Ascending aorta (tissue), 2 donors: ENCODE data around the gene CIC. TPM values are rescaled to one million over a fixed set of nuclear protein-coding genes. Genes with fewer than 3 reads are reported as not detected.

Experiments
- DNase-seq, 2 donors: peaks; one replicate each; pipeline ENCODE4 v3.0.0-alpha.2; 2019; ENCODE audit warnings: low spot score in 2 of 2
- H3K27ac ChIP-seq, 2 donors: fragments of 200-600 bp; sonication (generic); one replicate each; pipeline ENCODE4 v1.5.1; 2016 to 2017; ENCODE audit warnings: mild to moderate bottlenecking in 1 of 2
- H3K27me3 ChIP-seq: fragments of 200-600 bp; sonication (generic); one replicate; pipeline ENCODE4 v1.5.1; 2017
- H3K36me3 ChIP-seq, 2 donors: fragments of 200-600 bp; sonication (generic); one replicate each; pipeline ENCODE4 v1.5.1; 2016
- H3K4me1 ChIP-seq, 2 donors: fragments of 200-600 bp; sonication (generic); one replicate each; pipeline ENCODE4 v1.5.1; 2016 to 2017; ENCODE audit warnings: mild to moderate bottlenecking in 1 of 2
- H3K4me3 ChIP-seq, 2 donors: fragments of 200-600 bp; sonication (generic); one replicate each; pipeline ENCODE4 v1.5.1; 2016 to 2017; ENCODE audit warnings: mild to moderate bottlenecking in 1 of 2
- H3K9me3 ChIP-seq, 2 donors: fragments of 200-600 bp; sonication (generic); one replicate each; pipeline ENCODE4 v1.5.1; 2016
- CTCF ChIP-seq, 3 experiments: fragments of 200-600 bp in 2 of 3; fragments of 450-650 bp in 1 of 3; sonication (generic) in 2 of 3; IDR thresholded peaks; one replicate each; pipeline ENCODE4 v1.5.1; 2016 to 2019; ENCODE audit warnings: antibody characterized with exemption in 3 of 3, mild to moderate bottlenecking in 1 of 3, moderate library complexity in 1 of 3
- intact Hi-C: fragments of 100-400 bp; cut with DNase I; formaldehyde crosslinking; loops from one replicate; pipeline ENCODE4 v1.15.1; 2023
- total RNA-seq: library from RNA; depleted of rRNA; stranded (reverse); fragments of >200 nt; gene quantifications from one replicate; pipeline ENCODE4 v1.1.0, GENCODE V29; 2016

The CIC gene
- total RNA-seq, 1 donor from 2014 or later = 247 TPM

GRCh38 chr19:42271861-42272534 lies 2.9 kb downstream of the CIC start:
- Histone ChIP-seq H3K4me3 (no peak overlapping the region), H3K4me1 (peaks cover 11 to 40% of the 10 kb centered on the region in 2 donors), H3K36me3 (peaks cover 35 to 36% of the 10 kb centered on the region in 2 donors), H3K9me3 (no peaks in the 10 kb centered on the region), H3K27me3 (no peaks in the 10 kb centered on the region), H3K27ac (peak overlapping the region; percentile 95 to 97)
- intact Hi-C loops = no loop called here
- TF ChIP-seq CTCF (IDR thresholded peaks at IDR 0.05) = no peak
- DNase-seq = peak in 1 of 2 donors; percentile 60

GRCh38 chr19:42272535-42272897 lies 3.5 kb downstream of the CIC start:
- Histone ChIP-seq H3K36me3 (peaks cover 35 to 36% of the 10 kb centered on the region in 2 donors), H3K9me3 (no peaks in the 10 kb centered on the region), H3K4me1 (peaks cover 16 to 45% of the 10 kb centered on the region in 2 donors), H3K4me3 (no peak overlapping the region), H3K27ac (peak overlapping the region in 1 of 2 donors; percentile 97), H3K27me3 (no peaks in the 10 kb centered on the region)
- intact Hi-C loops = no loop called here
- no peak for DNase-seq
- TF ChIP-seq CTCF (IDR thresholded peaks at IDR 0.05) = no peak

GRCh38 chr19:42272989-42273406 lies 3.9 kb downstream of the CIC start:
- H3K9me3 ChIP-seq = no peaks in the 10 kb centered on the region
- H3K4me3 ChIP-seq = no peak overlapping the region
- H3K27ac ChIP-seq = peak overlapping the region in 1 of 2 donors; percentile 97
- H3K36me3 ChIP-seq = peaks cover 35 to 36% of the 10 kb centered on the region in 2 donors
- no peak for DNase-seq
- no peak for TF ChIP-seq CTCF (IDR thresholded peaks at IDR 0.05)
- no peaks in the 10 kb centered on the region for H3K27me3 ChIP-seq
- H3K4me1 ChIP-seq = peaks cover 21 to 45% of the 10 kb centered on the region in 2 donors
- intact Hi-C loops = no loop called here

- intact Hi-C loops = no loop called here
- Histone ChIP-seq H3K9me3 (no peaks in the 10 kb centered on the region), H3K4me3 (no peak overlapping the region), H3K36me3 (peaks cover 35 to 36% of the 10 kb centered on the region in 2 donors), H3K4me1 (peaks cover 23 to 49% of the 10 kb centered on the region in 2 donors), H3K27me3 (no peaks in the 10 kb centered on the region), H3K27ac (peak overlapping the region in 1 of 2 donors; percentile 97)
- DNase-seq = peak in 1 of 2 donors; percentile 59
- TF ChIP-seq CTCF (IDR thresholded peaks at IDR 0.05) = no peak
These were observed 4.5 kb downstream of the CIC start for GRCh38 chr19:42273407-42274064.

GRCh38 chr19:42274065-42274682 lies 5.1 kb downstream of the CIC start:
- no peaks in the 10 kb centered on the region for H3K9me3 ChIP-seq
- no peak for DNase-seq
- peak overlapping the region; percentile 93 to 96 for H3K27ac ChIP-seq
- intact Hi-C loops = no loop called here
- peaks cover 30 to 56% of the 10 kb centered on the region in 2 donors for H3K4me1 ChIP-seq
- H3K27me3 ChIP-seq = no peaks in the 10 kb centered on the region
- no peak overlapping the region for H3K4me3 ChIP-seq
- H3K36me3 ChIP-seq = peaks cover 35 to 36% of the 10 kb centered on the region in 2 donors
- TF ChIP-seq CTCF (IDR thresholded peaks at IDR 0.05) = no peak
